ENCODE measurements around the gene RNF220. TPM values are rescaled to one million over a fixed set of nuclear protein-coding genes. Genes with fewer than 3 reads are reported as not detected.

The RNF220 gene
- total and polyA plus RNA-seq, 10 donors: 59.0 to 126 (median 71.7) TPM

- peaks cover 0 to 16% (median 0%) of the 10 kb centered on the region in 7 donors for H3K27me3 ChIP-seq (replicated peaks in 1 of 7)
- H3K27ac ChIP-seq: no peak overlapping the region
- intact Hi-C loops (cut with DNase I; ENCODE audit: low total_unique reads): no loop called here
- 62 to 72% (median 67%) methylated on average over 23 of the region's 23 CpGs for WGBS, 5 donors
- no peak overlapping the region for H3K4me3 ChIP-seq
- H3K4me1 ChIP-seq: peaks cover 0 to 9% (median 4%) of the 10 kb centered on the region in 6 donors
- no peaks in the 10 kb centered on the region for H3K9me3 ChIP-seq
- no peak for TF ChIP-seq POLR2A (IDR thresholded peaks at IDR 0.05)
- TF ChIP-seq POLR2AphosphoS5 (IDR thresholded peaks at IDR 0.05): no peak
- no peak for TF ChIP-seq CTCF (IDR thresholded peaks at IDR 0.05 in 8 of 11, conservative IDR thresholded peaks at IDR 0.05 in 3 of 11)
- no peaks in the 10 kb centered on the region for H3K36me3 ChIP-seq
- no peak for DNase-seq
Observed at GRCh38 chr1:44523593-44524591, 118.8 kb downstream of the RNF220 start.

GRCh38 chr1:44524655-44525500 is 119.8 kb downstream of the RNF220 start:
- no peak for DNase-seq
- Histone ChIP-seq H3K4me1 (no peaks in the 10 kb centered on the region), H3K27ac (no peak overlapping the region), H3K36me3 (no peaks in the 10 kb centered on the region), H3K9me3 (no peaks in the 10 kb centered on the region), H3K4me3 (no peak overlapping the region), H3K27me3 (replicated peaks in 1 of 7) (peaks cover 0 to 16% (median 0%) of the 10 kb centered on the region in 7 donors)
- TF ChIP-seq POLR2A (IDR thresholded peaks at IDR 0.05) (no peak), CTCF (IDR thresholded peaks at IDR 0.05 in 8 of 11, conservative IDR thresholded peaks at IDR 0.05 in 3 of 11) (no peak), POLR2AphosphoS5 (IDR thresholded peaks at IDR 0.05) (no peak)
- intact Hi-C loops (cut with DNase I; ENCODE audit: low total_unique reads): no loop called here
- WGBS, 5 donors: 64 to 77% (median 69%) methylated on average over 20 of the region's 20 CpGs

- Histone ChIP-seq H3K27me3 (replicated peaks in 1 of 7) (peaks cover 0 to 16% (median 0%) of the 10 kb centered on the region in 7 donors), H3K27ac (no peak overlapping the region), H3K4me1 (no peaks in the 10 kb centered on the region), H3K9me3 (no peaks in the 10 kb centered on the region), H3K4me3 (no peak overlapping the region), H3K36me3 (no peaks in the 10 kb centered on the region)
- TF ChIP-seq CTCF (IDR thresholded peaks at IDR 0.05 in 8 of 11, conservative IDR thresholded peaks at IDR 0.05 in 3 of 11): no peak
- no peak for TF ChIP-seq POLR2AphosphoS5 (IDR thresholded peaks at IDR 0.05)
- TF ChIP-seq POLR2A (IDR thresholded peaks at IDR 0.05): no peak
- 93 to 97% (median 96%) methylated on average over 4 of the region's 4 CpGs for WGBS, 5 donors
- intact Hi-C loops (cut with DNase I; ENCODE audit: low total_unique reads): no loop called here
- no peak for DNase-seq
Observed at GRCh38 chr1:44526295-44527073, 121.4 kb downstream of the RNF220 start.

Data from spleen (tissue), 11 donors.